Measurements from ENCODE around the gene COL11A1. TPM values are rescaled to one million over a fixed set of nuclear protein-coding genes. Genes with fewer than 3 reads are reported as not detected.
"Not testable (repeated sequence)": the region's sequence is repeated elsewhere in the genome, so short reads cannot be mapped to it uniquely, and the experiment has no call there.

Gene COL11A1
- total and polyA plus RNA-seq, 2 experiments from 2014 or later = 148 to 180 TPM

GRCh38 chr1:102837551-102837950 lies 270.8 kb downstream of the COL11A1 start:
- Histone ChIP-seq H3K4me3 (no peak overlapping the region), H3K4me1 (ENCODE audit: insufficient read depth) (no peaks in the 10 kb centered on the region), H3K79me2 (no peaks in the 10 kb centered on the region), H3K27me3 (no peaks in the 10 kb centered on the region), H3K9me3 (ENCODE audit: low read depth) (no peaks in the 10 kb centered on the region), H3K4me2 (peak overlapping the region; percentile 46), H2AFZ (no peak overlapping the region), H3K9me2 (replicated peaks; ENCODE audit: insufficient read depth) (no peaks in the 10 kb centered on the region), H3K27ac (peak overlapping the region; percentile 61), H3K36me3 (replicated peaks; ENCODE audit: insufficient read depth, low read depth) (no peaks in the 10 kb centered on the region), H4K20me1 (ENCODE audit: insufficient read depth, poor library complexity, severe bottlenecking) (no peaks in the 10 kb centered on the region)
- no peak for DNase-seq (ENCODE audit: low spot score)
- no peak for TF ChIP-seq EZH2phosphoT487 (IDR thresholded peaks at IDR 0.05; ENCODE audit: low read depth, severe bottlenecking, unreplicated experiment)
- TF ChIP-seq EZH2 (IDR thresholded peaks at IDR 0.05; ENCODE audit: borderline replicate concordance) = no peak
- TF ChIP-seq CTCF (IDR thresholded peaks at IDR 0.05; ENCODE audit: poor library complexity) = no peak
- 42% methylated on average over 1 of the region's 1 CpG for WGBS (ENCODE audit: low lambda C conversion rate, missing lambda C conversion rate)

- Histone ChIP-seq H4K20me1 (ENCODE audit: insufficient read depth, poor library complexity, severe bottlenecking) (no peaks in the 10 kb centered on the region), H2AFZ (no peak overlapping the region), H3K27ac (peak overlapping the region; percentile 41), H3K4me2 (peak overlapping the region; percentile 6), H3K9me3 (ENCODE audit: low read depth) (no peaks in the 10 kb centered on the region), H3K9me2 (replicated peaks; ENCODE audit: insufficient read depth) (no peaks in the 10 kb centered on the region), H3K4me3 (no peak overlapping the region), H3K36me3 (replicated peaks; ENCODE audit: insufficient read depth, low read depth) (no peaks in the 10 kb centered on the region), H3K27me3 (no peaks in the 10 kb centered on the region), H3K79me2 (no peaks in the 10 kb centered on the region), H3K4me1 (ENCODE audit: insufficient read depth) (no peaks in the 10 kb centered on the region)
- TF ChIP-seq CTCF (IDR thresholded peaks at IDR 0.05; ENCODE audit: poor library complexity) = no peak
- WGBS (ENCODE audit: low lambda C conversion rate, missing lambda C conversion rate) = 36% methylated on average over 2 of the region's 2 CpGs
- no peak for DNase-seq (ENCODE audit: low spot score)
Measured at GRCh38 chr1:102836991-102837390, 271.3 kb downstream of the COL11A1 start.

GRCh38 chr1:102834688-102835320 lies 273.5 kb downstream of the COL11A1 start:
- no peaks in the 10 kb centered on the region for H3K36me3 ChIP-seq (replicated peaks; ENCODE audit: insufficient read depth, low read depth)
- no peaks in the 10 kb centered on the region for H3K27me3 ChIP-seq
- no peaks in the 10 kb centered on the region for H3K79me2 ChIP-seq
- no peak overlapping the region for H3K4me3 ChIP-seq
- H3K4me2 ChIP-seq = no peak overlapping the region
- H3K9me2 ChIP-seq (replicated peaks; ENCODE audit: insufficient read depth) = no peaks in the 10 kb centered on the region
- no peaks in the 10 kb centered on the region for H4K20me1 ChIP-seq (ENCODE audit: insufficient read depth, poor library complexity, severe bottlenecking)
- no peak for TF ChIP-seq EZH2 (IDR thresholded peaks at IDR 0.05; ENCODE audit: borderline replicate concordance)
- TF ChIP-seq EZH2phosphoT487 (IDR thresholded peaks at IDR 0.05; ENCODE audit: low read depth, severe bottlenecking, unreplicated experiment) = no peak
- no peak for TF ChIP-seq CTCF (IDR thresholded peaks at IDR 0.05; ENCODE audit: poor library complexity)
- H3K9me3 ChIP-seq (ENCODE audit: low read depth) = no peaks in the 10 kb centered on the region
- WGBS (ENCODE audit: low lambda C conversion rate, missing lambda C conversion rate) = 72% methylated on average over 1 of the region's 1 CpG
- DNase-seq (ENCODE audit: low spot score) = no peak
- H3K4me1 ChIP-seq (ENCODE audit: insufficient read depth) = no peaks in the 10 kb centered on the region
- no peak overlapping the region for H3K27ac ChIP-seq
- no peak overlapping the region for H2AFZ ChIP-seq

DNA sequence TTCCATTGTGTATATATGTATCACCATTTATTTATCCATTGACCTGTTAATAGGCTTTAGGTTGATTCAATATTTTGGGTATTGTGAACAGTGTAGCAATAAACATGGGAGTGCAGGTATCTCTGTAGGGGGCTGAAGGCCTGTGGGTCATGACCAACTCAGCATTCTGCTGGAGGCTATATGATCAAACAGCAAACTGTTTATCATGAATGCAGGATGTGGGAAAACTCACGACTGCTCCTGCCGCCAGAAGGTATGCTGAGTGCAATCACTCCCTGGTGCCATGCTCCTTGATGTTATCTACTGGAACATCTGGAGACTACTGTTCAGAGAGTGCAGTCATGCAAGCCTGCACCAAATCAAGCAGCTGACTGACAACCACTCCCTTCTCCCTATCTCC lies 275.2 kb downstream of the COL11A1 start:
- Histone ChIP-seq H3K27me3 (no peaks in the 10 kb centered on the region), H3K4me2 (no peak overlapping the region), H2AFZ (no peak overlapping the region), H3K4me1 (ENCODE audit: insufficient read depth) (no peaks in the 10 kb centered on the region), H3K9me2 (replicated peaks; ENCODE audit: insufficient read depth) (no peaks in the 10 kb centered on the region), H3K4me3 (no peak overlapping the region), H3K9me3 (ENCODE audit: low read depth) (no peaks in the 10 kb centered on the region), H3K27ac (no peak overlapping the region), H3K79me2 (no peaks in the 10 kb centered on the region), H4K20me1 (ENCODE audit: insufficient read depth, poor library complexity, severe bottlenecking) (no peaks in the 10 kb centered on the region), H3K36me3 (replicated peaks; ENCODE audit: insufficient read depth, low read depth) (no peaks in the 10 kb centered on the region)
- DNase-seq (ENCODE audit: low spot score) = no peak
- 63% methylated on average over 2 of the region's 2 CpGs for WGBS (ENCODE audit: low lambda C conversion rate, missing lambda C conversion rate)
- TF ChIP-seq EZH2 (IDR thresholded peaks at IDR 0.05; ENCODE audit: borderline replicate concordance) = no peak
- TF ChIP-seq CTCF (IDR thresholded peaks at IDR 0.05; ENCODE audit: poor library complexity) = no peak
- TF ChIP-seq EZH2phosphoT487 (IDR thresholded peaks at IDR 0.05; ENCODE audit: low read depth, severe bottlenecking, unreplicated experiment) = no peak

DNA sequence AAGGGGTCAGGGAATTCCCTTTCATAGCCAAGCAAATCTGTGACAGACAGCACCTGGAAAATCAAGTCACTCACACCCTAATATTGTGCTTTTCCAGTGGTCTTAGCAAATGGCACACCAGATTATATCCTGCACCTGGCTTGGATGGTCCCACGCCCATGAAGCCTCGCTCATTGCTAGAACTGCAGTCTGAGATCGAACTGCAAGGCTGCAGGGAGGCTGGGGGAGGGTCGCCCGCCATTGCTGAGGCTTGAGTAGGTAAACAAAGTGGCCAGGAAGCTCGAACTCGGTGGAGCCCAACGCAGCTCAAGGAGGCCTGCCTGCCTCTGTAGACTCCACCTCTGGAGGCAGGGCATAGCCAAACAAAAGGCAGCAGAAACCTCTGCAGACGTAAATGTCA lies 281.6 kb downstream of the COL11A1 start:
- H2AFZ ChIP-seq; H3K9me3 ChIP-seq (ENCODE audit: low read depth); H3K4me2 ChIP-seq; H3K27ac ChIP-seq; H3K27me3 ChIP-seq; H3K4me3 ChIP-seq; DNase-seq (ENCODE audit: low spot score); H3K9me2 ChIP-seq (replicated peaks; ENCODE audit: insufficient read depth); H3K79me2 ChIP-seq; H3K36me3 ChIP-seq (replicated peaks; ENCODE audit: insufficient read depth, low read depth); H4K20me1 ChIP-seq (ENCODE audit: insufficient read depth, poor library complexity, severe bottlenecking); H3K4me1 ChIP-seq (ENCODE audit: insufficient read depth): not testable (repeated sequence)
- WGBS (ENCODE audit: low lambda C conversion rate, missing lambda C conversion rate) = 89% methylated on average over 9 of the region's 9 CpGs

All from hepatocyte (in vitro differentiated cells).